Measurements from ENCODE around the gene LCE1D.

DNA sequence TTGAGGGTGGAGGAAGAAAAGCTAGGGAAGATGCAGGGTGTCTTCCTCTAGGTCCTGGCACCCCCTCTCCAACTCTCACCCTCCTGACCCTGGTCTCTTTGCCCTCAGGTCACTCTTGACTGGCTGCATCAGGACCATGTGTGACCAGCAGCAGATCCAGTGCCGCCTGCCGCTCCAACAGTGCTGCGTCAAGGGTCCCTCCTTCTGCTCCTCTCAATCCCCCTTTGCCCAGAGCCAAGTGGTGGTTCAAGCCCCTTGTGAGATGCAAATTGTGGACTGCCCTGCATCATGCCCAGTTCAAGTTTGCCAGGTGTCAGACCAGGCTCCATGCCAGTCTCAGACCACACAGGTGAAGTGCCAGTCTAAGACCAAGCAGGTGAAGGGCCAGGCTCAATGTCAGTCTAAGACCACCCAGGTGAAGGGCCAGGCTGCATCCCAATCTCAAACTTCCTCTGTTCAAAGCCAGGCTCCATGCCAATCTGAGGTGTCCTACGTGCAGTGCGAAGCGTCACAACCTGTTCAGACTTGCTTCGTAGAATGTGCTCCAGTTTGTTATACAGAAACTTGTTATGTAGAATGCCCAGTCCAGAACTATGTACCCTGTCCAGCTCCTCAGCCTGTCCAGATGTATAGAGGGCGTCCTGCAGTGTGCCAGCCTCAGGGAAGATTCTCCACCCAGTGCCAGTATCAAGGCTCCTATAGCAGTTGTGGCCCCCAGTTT lies 36.9 kb upstream of the LCE1D start:
- TF ChIP-seq, protein P1, sequence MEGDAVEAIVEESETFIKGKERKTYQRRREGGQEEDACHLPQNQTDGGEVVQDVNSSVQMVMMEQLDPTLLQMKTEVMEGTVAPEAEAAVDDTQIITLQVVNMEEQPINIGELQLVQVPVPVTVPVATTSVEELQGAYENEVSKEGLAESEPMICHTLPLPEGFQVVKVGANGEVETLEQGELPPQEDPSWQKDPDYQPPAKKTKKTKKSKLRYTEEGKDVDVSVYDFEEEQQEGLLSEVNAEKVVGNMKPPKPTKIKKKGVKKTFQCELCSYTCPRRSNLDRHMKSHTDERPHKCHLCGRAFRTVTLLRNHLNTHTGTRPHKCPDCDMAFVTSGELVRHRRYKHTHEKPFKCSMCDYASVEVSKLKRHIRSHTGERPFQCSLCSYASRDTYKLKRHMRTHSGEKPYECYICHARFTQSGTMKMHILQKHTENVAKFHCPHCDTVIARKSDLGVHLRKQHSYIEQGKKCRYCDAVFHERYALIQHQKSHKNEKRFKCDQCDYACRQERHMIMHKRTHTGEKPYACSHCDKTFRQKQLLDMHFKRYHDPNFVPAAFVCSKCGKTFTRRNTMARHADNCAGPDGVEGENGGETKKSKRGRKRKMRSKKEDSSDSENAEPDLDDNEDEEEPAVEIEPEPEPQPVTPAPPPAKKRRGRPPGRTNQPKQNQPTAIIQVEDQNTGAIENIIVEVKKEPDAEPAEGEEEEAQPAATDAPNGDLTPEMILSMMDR (IDR thresholded peaks at IDR 0.05; ENCODE audit: insufficient read depth, low read length, poor library complexity, severe bottlenecking) = no peak
- no peak for TF ChIP-seq EZH2phosphoT487 (conservative IDR thresholded peaks at IDR 0.05; ENCODE audit: low read length)
